ENCODE measurements around the gene KDM5B.

GRCh38 chr1:202713110-202713509, 95.1 kb downstream of the KDM5B start:
- TF ChIP-seq CTCF (IDR thresholded peaks at IDR 0.05), result no peak
- no peak for TF ChIP-seq POLR2AphosphoS5 (IDR thresholded peaks at IDR 0.05)
